Right forelimb (tissue), 1 donor: ENCODE data around the gene CREG2.
"Not testable (repeated sequence)": the region's sequence is repeated elsewhere in the genome, so short reads cannot be mapped to it uniquely, and the experiment has no call there.

Experiments used
- DNase-seq: peaks from one replicate; pipeline ENCODE4 v3.0.0-alpha.2; 2018

CREG2 gene

DNA sequence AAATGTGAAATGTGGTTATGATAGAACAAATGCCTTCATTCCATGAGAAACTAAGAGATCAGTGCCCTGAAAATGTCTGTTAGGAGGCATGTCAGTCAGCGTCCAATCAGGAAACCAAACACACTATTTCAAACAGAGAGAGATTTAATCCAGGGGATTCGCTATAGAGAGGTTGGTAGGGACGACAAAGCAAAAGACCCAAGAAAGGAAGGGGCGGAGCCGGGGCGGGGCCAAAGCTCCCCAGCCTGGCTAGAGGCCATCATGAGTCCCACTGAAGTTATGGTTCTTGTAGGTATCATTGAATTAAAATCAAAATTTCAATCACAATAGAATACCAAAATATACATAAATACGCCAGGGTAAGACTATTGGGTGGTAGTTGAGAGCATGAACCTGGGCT, 45.9 kb downstream of the CREG2 start:
- no peak for DNase-seq

DNA sequence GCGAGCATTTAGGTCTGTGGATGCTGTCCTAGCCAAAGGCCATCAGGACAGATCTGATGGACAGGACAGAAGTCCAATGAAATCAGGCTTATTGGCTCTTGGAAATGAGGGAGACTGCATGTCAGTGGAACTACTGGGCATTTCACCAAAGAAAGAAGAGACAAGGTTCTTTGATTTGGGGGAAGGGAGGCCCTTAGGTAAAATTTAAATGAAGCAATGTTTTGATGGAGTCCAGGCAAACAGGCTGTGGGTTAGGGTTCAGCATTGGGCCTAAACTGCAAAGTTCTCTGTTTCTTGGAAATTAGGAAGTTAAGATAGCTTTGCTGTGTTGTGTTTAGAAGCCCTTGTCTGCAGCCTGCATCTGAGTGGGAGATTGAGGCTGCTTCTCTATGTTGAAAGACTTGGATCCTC, 47.2 kb downstream of the CREG2 start:
- DNase-seq: no peak

DNA sequence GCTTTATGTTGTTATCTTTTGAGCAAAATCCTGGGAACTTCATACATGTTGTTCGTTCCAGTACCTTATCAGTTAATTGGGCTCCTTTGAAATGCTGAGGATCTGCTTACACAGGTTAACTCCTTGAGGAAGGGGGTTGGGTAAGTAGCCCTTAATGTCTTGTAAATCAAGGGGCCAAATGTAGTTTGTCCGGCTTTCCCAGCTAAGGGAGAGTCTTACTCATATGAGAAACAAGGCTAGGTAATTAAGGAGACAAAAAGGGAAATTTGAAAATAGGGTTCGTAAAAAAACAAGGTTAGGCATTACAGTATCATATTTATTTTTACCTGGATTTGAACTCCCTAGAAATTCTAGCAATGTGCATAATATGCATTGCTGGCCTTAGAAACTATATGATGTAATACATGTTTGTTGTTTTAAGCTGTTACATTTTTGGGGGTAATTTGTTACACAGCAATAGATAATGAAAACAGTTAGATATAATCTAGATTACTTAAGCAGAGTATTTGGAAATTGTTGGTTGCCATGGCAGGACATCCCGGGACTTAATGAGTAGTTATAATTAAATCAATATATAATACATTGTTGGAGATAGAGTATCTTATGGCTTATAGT, 47.9 kb downstream of the CREG2 start:
- no peak for DNase-seq

DNA sequence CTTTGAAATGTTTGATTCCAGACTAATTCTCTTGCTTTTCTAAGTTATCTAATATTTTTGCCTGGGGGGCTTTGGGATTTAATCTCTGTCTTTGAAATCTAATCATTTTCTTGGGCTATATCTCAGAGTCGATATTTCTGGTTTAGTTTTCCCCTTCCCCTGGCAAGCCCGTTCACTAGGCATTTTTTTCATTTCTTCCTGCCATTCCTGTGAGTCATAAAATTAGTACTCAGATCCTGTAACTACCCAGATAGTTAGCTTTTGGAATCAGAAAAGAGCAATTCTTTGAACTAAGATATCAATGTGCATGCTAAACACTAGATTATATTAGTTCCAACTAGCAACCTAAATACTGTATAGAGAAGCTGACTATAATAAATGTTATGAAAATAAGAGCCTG, 49.4 kb downstream of the CREG2 start:
- DNase-seq: no peak

DNA sequence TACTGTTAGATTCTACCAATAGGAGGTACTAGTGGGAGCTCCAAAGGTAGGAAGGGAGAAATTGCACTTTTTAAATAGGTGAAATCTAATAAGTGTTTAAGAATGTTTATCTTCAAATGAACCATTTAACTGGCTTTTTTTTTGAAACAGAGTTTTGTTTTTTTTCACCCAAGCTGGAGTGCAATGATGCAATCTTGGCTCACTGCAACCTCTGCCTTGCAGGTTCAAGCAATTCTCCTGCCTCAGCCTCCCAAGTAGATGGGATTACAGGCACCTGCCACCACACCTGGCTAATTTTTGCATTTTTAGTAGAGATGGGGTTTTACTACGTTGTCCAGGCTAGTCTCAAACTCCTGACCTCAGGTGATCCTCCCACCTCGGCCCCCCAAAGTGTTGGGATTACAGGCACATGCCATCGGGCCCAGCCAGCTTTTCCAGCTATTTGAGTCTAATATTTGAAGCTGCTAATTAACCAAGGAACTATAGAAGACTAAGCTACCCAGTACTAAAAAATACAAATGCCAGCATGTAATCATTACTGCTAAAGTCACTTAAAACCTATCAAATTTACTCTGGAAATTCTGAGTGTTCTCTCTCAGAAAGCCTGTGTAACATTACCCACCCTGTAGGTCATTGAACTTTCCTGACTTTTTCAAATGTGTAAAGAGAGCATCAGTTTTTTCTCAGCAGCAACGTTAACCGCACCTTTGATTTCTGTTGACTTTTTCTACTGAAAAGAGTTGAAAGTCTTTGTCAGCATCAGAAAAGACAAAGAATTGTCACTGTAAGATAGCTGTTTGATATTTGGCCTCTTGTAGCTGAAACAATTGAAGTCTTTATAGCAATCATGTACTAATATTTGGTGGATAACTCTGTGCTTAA, 54.2 kb downstream of the CREG2 start:
- DNase-seq: no peak

DNA sequence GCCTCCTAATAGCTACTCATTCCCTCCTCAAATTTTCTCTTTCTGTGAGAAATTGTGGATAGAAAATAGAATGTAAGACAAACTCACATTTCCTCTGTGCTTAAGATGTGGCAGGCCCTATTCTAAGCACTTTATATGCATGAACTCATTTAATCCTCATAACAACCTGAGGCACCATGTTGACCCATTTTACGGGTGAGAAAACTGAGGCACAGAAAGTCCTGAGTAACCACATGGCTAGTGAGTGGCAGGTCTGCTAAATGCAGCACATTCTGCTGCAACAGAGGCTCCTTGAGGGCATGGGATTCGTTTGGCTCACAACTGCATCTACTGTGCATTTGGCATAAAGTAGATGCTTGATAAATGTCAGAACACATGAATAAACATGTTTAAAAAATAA, 56.1 kb downstream of the CREG2 start:
- no peak for DNase-seq

DNA sequence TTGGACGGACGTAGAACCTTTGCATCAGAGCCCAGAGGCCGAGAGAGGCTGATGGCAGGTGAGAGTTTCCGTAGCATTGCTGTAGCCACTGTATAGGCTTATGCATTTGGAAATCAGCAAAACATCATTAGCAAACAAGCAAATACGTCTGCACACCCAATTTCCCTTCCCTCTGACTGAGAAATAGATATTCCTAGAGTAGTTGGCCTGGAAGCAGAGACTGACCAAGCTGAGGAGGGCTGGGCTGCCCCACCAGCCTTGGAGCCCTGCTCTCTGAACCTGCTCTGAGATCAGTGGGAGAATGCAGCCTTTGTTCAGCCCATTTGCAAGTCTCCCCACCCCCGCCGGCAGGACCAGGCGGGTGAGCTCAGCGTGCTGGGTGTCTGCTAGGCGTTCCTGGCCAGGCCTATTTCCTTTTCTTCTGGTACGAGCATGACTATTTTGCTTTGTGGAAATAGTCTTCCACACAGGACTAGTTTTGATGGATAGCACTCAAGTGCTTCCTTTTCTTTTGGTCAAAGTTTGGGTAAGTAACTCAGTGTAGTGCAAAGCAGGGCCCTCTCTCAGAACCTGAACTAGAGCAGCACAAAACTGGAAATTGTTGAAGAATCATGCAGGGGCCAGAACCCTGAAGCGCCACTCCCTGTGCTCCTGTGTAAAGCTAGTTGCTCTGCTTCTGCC, 56.9 kb downstream of the CREG2 start:
- DNase-seq: no peak

DNA sequence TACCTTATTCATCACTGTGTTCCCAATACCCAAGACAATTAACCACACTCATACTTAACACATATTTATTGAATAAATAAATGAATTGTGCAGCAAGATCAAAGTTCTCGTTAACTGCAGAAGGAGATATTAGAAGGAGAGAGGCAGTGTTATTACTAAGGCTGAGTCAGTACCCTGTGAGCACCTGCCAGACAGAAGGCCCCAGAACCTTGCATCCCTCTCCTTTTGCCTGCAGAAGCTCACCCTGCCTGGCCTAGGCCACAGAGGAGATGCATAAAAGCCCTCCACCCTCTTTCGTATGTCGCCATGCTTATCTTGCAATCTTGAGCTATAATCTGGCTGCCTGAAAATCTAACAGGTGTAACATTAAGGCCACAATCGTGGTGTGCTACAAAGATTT, 58.3 kb downstream of the CREG2 start:
- no peak for DNase-seq

DNA sequence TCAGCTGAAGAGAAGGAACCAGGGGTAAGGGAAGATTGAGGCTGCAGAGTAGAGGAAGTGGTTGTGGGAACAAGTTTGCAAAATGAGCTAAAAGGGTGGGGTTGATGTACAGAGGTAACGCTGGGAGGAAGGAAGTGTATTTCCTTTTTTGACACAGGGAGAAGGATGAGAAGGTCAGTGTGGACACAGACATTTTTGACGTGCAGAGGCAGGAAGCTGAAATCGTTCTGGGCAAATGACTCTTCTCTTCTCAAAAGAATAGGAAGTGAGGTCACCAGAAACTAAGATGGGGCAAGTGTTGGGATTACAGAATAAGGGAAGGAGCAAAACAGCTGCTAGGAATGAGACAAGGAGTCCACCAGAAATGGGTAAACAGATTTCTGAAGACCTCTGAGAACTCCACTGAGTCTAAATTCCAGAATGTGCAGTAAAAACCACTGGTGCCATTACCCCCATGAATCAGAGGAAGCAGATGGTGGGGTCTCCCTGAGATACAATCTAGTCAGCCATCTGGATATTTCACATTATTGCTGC, 58.8 kb downstream of the CREG2 start:
- DNase-seq: no peak

DNA sequence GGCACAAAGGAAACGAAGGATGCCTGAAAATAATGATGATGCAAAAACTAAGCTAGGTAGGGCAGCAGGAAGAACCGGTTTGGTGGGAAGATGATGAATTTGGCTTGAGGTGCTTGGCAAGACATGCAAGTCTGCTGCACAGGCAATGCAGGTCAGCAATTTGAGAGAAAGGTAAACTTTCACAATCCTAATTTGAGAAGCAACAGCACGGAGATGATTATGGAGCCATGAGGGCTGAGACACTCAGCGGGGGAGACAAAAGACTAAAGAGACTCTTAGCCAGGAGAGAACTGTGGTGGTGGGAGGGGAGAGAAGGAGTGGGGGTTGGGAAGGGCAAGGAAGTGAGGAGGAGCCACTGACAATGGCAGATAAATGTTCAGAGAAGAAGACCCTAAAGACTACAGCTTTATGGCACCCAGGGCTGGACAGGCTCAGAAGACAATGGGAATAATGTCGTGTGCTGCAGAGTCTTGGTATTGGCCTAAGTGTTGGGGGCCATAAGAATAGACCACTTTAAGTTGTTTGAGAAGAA, 59.4 kb downstream of the CREG2 start:
- no peak for DNase-seq

DNA sequence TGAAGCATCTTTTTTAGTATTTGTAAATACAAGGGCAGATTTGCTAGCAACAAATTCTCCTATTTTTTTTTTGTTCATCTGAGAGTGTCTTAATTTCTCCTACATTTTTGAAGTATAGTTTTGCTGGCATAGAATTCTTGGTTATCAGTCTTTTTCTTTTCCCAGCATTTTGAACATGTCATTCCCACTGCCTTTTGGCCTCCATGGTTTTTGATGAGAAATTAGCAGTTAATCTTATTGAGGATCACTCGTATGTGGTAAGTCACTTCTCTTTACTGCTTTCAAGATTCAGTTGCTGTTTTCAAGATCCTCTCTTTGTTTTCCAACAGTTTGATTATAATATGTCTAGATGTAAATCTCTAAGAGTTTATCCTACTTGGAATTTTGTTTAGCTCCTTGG, 61.9 kb downstream of the CREG2 start:
- DNase-seq: no peak

DNA sequence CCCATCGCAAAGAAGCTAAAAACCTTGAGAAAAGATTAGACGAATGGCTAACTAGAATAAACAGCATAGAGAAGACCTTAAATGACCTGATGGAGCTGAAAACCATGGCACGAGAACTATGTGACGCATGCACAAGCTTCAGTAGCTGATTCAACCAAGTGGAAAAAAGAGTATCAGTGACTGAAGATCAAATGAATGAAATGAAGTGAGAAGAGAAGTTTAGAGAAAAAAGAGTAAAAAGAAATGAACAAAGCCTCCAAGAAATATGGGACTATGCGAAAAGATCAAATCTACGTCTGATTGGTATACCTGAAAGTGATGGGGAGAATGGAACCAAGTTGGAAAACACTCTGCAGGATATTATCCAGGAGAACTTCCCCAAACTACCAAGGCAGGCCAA, 70.7 kb downstream of the CREG2 start:
- not testable (repeated sequence) for DNase-seq

DNA sequence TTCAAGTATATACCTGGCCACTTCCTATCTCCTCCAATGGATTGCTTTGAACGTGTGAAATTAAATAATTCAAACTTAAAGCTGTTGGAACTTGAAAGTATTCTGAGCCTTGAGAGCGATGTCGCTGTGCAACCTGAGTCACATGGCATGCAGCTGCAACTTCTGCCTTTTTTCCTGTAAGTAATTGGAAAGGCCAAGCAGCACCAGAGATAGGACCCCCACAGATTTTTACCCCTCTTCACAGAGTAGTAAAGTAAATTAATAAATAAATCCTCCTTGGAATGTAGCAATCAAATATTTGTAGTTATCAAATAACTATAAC, 75.6 kb downstream of the CREG2 start:
- no peak for DNase-seq

DNA sequence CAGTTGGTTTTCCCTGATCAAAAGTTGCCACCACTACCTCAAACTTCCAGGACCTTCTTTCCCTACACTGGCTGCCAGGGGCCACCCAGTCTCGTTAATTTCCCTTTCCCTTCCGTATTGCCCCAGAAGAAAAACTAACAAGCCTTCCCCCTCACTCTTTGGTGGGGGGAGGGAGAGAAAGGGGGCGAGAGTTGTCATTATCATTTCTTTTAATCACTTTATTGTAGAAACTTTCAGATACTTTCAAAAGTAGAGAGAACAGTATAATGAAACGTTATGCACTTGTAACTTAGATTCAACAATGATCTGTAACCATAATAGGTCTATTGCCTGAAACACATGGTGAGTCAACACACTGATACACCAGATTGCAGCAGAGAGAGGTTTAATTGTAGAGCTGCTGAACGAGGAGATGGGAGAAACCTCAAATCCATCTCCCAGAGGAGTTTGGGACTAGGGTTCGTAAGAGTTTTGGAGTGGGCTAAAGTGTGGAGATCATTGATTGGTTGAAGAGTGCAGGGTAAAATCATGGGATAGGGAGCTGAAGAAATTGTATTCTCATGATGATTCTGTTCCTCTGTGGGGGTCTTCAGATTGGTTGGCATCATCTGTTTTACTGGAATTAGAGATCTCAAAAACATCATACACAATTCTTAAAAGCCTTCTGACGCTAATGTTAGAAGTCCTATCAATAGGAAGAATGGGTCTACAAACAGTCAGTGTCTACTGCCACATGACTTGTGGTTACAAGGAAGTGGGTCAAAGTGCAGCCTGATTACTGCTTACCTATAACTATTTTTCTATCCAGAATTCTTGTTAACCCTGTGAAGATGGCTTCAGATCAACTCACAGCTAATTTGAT, 76.2 kb downstream of the CREG2 start:
- DNase-seq: no peak

DNA sequence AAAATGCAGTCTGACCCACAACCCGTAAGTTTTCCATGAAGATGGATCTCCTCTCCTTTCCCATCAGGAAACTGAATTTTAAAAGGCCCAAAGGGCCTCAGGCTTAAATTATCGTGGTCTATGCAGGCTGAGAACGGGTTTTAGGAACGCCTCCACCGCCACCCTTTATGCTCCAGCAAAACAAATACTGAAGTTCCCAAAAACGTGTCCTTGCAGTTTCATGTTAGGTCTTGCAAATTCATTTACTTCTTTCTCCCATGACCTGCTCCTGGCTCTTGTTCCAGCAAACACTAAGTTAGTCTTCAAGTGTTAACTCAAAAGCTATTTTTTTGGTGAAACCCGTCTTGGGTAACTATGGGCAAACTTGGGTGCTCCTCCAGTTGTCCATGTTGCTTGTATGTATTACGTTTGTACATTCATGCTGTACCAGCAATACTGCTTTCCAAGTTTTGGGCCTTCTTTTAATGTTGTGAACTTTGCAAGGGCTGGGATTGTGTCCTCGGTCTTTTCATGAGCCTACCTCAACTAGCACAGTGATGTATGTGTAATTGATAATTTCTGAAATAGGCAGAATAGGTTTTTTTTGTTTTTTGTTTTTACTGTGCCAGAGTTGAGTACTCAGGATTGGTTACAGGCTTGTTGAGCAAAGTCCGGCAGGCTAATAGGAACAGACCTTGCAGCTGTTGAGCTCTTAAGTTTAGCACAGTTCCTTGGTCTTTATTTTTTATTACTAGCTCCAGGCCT, 77.0 kb downstream of the CREG2 start:
- DNase-seq: no peak

DNA sequence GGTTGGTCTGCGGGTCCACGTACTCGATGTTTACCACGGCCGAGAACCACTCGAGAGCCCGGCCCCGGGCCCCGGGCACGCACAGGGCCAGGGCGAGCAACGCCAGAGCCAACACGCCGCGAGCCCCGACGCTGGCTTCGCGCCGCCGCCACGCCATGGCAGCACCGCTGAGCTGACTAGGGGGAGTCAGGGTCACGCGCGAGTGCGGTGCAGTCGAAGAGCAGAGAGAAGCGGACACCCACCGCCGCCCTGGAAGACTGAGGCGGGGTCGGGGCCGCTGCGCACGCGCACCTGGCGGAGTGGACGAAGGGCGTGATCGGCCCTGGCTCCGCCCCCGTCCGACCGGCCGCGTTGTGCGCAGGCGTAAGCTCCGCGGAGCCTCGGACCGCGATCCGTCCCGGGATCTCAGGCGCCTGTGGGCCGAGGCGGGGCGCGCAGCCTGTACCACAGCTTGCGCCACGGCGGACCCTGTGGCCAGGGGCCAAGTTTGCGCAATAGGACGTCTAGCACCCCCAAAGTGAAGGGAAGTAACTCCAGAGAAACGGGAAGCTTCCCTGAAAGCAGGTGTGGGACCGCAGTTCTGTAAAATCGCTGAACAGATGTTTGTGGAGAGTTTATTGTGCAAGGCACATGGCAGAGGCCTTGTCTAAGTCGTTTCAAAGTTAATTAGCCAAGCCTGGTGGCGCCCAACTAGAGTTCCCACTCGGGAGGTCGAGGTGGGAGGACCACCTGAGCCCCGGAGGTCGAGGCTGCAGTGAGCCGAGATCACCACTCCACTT, 78.7 kb downstream of the CREG2 start, which contains the start of gene RNF149:
RNF149 (minus strand) TSS at position 270 of the 779 bp plus-strand sequence; CDS start at position 157, 113 bp downstream.
- peak; percentile 97 for DNase-seq

DNA sequence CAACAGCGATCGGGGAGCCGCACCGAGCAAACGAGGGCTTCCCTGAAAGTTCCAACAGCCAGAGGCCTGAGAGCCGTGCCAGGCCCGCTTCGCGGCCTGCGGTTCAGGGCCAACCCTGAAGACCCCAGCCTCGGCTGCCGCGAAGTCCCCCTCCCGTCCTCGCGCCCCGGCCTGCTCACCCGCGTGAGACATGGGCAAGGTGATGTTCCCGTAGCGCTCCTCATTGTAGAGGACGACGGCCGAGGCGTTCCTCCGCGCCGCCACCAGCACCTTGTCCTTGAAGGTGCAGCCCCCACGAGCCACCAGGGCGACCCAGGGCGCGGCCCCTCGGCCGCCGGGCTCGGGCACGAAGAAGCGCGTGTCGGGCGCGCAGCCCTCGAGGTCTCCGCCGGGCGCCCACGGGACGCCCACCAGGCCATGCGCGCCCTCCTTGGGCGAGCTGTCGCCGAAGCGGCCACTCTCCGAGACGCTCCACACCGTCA, 79.3 kb downstream of the CREG2 start:
- DNase-seq: peak; percentile 56

DNA sequence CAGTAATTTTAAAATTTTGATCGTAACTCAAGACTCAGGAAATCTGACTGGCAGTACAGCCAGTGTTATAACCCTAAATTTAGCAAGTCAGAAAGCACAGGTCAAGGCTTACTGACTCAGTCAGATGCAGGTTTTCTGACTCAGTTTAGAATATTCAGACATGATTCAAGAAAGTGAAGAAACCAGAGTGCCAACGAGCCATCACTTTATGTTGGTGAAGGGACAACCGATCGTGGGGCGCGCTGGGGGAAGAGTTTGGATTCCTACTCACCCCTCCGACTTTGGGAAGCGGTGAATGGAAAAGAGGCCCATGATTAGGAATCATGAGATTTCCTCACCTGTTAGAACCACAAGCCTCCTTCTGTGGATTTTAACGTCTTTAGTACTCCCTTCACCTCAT, 79.8 kb downstream of the CREG2 start:
- no peak for DNase-seq

DNA sequence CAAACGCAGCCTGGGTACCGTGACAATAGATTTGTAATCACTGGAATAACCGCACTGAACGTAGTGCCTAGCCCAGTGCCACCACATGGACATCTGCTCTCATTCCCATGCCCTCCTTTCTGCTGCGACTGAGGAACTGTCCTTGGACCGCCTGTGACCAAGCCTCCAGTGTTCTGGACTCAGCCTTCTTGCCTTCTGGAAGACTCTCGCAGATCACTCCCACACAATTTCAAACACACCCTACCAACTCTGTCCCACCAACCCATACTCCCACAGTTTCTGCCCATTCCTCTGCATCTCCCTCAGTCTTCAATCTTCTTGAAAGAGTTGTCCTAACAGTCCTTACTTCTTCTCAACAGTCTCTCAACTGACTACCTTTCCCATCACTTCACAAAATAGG, 80.9 kb downstream of the CREG2 start:
- DNase-seq: no peak

DNA sequence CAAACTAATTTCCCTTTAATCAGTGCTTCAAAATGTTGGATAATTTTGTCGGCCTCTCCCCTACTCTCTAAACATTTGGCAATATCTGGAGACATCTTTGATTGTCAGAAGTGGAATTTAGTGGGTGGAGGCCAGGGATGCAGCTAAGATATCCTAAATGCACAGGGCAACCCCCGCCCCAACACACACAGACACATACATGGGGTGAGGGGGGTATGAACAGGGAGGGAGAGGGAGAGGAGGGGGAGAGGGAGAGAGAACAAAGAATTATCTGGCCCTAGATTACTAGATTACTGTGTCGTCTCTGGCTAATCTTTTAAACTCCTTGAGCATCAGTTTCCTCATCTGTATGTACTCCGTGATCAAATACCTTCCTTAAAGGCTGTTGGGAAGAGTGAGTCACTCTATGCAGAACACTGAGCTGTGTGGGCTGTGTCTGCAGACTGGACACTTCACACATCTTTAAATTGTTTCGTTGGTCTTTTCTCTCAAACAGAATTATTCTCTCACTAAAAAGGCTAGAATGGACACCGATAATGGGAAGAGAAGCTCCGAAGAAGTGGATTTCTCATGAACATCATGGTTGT, 81.7 kb downstream of the CREG2 start:
- DNase-seq: no peak
